A549 treated with AZD9567 at 1 μM for 4 hours (cell line): Measurements from ENCODE around the gene SNAPIN. TPM values are rescaled to one million over a fixed set of nuclear protein-coding genes. Genes with fewer than 3 reads are reported as not detected.

Source experiments
- total RNA-seq: library from RNA; stranded (reverse); fragments of 200-300 nt; extraction: Qiagen RNA extraction; gene quantifications from 5 replicates; pipeline ENCODE4 v1.2.3, GENCODE V29; 2022; ENCODE audit not compliant: insufficient read depth

Gene SNAPIN, protein sequence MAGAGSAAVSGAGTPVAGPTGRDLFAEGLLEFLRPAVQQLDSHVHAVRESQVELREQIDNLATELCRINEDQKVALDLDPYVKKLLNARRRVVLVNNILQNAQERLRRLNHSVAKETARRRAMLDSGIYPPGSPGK
- 55.6 to 63.8 TPM (median 58.8 TPM) in 5 replicates for total RNA-seq

DNA sequence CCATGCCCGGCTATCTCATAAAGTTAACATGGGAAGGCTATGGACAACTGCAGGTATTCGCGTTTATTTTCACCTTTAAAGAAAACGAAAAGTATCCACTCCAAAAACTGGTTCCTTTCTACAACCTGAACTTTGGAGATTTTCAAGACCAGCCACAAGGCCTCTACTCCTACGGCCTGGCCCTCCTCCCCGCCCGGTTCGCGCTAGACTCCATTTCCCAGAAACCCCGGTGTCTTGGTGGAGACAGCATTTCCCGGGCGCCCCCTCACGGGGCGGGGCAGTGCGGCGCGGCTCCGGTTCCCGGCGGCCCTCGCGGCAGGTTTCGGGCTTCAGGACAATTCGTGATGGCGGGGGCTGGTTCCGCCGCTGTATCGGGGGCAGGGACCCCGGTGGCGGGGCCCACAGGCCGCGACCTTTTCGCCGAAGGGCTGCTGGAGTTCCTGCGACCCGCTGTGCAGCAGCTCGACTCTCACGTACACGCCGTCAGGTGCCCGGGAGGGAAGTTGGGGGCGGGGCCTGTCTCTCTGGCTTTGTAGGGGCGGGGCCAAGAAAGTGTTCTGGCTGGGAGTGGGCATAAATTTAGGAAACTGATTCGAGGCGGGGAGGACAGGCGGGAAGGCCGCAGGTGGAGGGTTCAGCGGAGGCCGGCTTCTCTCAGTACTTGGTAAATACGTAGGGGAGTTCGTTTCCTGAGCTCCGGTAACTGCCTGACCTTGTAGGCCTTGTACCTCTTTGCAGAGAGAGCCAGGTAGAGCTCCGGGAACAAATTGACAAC lies at the start of gene SNAPIN:
TSS of gene SNAPIN (plus strand) at position 304 of the 775 bp plus-strand sequence. CDS start at position 345, 41 bp downstream.

DNA sequence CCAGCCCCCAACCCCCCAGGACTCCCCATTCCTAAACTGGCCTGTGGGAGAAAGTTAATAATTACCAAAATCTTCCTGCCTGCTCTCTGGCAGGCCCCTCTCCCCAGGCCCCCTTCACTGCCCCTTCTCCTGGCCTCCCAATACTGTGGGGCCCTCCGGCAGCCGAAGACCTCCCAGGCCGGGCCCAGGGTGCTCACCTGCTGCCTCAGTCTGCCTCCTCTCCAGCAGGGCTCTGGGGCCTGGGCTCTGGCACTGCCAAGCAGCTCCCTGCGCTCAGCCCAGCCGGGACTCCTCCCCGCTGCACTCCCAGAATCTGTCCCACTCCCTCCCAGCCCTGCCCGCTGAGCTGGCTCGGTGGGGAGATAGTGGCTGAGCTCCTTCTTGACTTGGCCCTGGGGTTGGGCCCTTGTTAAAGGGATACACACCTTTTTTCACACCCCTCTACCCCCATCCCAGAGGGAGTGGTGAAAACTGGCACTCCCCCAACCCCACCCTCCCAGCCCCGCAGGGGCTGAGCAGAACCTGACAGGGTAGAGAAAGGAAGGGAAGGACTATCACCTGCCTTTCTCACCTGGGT lies 45.7 kb upstream of the SNAPIN start, which contains the start of gene S100A16:
TSS of gene S100A16 (minus strand) at position 383 of the 577 bp plus-strand sequence. CDS start 4,986 bp downstream, outside the sequence.

DNA sequence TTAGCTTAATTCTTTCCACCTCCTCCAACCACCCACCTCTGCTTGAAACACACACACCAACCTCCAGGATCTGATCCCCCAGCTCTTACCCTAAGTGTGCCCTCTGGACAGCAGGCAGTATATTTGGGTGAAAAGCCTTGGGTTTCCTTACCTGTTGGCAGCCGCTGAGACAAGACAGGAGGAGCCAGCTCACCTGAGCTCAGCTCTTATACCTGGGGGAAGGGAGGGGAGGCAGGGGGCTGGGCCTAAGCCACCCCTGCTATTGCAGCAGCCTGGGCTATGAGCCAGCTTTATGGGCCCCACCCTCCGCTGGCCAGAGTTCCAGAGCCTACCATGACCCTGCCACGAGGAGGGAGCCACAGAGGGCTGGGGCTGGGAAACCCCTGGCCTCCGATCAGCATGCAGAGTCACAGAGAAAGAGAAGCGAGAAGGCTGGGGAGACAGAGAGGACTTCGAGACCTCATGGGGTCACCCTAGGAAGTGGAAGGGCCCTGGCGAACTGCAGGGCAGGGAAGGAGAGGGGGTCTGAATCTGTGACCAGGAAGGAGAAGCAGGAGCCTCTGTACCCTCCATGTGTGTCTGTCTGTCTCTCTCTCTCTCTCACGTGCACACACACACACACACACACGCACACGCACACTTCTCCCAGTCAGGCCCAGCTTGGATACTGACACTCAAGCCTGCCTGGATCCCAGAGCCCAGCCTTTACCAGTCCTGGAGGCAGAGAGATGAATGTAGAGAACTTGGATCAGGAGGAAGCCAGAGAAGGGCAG lies 42.2 kb upstream of the SNAPIN start, which contains the start of gene S100A14:
TSS of gene S100A14 (minus strand) at position 182 of the 773 bp plus-strand sequence. CDS start 467 bp downstream, outside the sequence.

DNA sequence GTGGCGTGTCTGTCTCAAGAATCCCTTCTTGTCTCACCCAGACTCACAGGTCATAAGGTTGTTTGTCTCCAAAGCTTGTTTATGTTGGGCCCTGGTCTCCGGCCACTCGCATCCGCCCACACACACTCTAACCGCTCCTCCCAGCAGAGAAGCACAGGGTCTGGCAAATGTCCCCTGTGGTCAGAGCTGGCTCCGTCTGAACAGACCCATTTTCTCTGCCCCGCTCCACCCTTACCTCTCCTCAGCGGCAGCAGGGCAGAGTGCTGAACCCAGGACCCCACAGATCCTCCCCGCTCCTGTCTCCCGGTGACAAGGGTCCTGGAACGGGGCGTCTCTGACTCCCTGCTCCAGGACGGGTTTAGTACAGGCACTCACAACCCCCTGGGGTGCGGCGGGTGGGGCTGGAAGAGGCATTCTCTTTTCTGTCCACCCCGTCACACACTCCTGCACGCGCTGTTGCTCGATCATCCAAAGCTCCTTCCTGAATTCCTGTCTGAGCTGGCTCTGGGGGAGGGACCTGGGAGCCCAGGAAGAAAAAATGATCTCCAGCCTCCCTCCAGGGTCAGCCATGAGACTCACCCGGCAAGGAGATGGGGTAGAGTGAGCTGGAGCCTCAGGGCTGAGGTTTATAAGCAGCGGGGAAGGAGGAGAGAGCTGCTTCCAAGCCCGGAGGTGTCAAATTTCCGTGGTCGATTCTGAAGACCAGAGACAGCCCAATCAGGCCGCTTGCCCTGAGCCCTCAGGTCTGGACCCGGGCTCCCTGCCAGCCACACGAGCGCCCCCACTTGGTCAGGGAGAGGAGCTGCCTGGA lies 31.4 kb upstream of the SNAPIN start, which contains the start of gene S100A13:
TSS of gene S100A13 (minus strand) at position 602 of the 811 bp plus-strand sequence. CDS start 1,033 bp downstream, outside the sequence.

DNA sequence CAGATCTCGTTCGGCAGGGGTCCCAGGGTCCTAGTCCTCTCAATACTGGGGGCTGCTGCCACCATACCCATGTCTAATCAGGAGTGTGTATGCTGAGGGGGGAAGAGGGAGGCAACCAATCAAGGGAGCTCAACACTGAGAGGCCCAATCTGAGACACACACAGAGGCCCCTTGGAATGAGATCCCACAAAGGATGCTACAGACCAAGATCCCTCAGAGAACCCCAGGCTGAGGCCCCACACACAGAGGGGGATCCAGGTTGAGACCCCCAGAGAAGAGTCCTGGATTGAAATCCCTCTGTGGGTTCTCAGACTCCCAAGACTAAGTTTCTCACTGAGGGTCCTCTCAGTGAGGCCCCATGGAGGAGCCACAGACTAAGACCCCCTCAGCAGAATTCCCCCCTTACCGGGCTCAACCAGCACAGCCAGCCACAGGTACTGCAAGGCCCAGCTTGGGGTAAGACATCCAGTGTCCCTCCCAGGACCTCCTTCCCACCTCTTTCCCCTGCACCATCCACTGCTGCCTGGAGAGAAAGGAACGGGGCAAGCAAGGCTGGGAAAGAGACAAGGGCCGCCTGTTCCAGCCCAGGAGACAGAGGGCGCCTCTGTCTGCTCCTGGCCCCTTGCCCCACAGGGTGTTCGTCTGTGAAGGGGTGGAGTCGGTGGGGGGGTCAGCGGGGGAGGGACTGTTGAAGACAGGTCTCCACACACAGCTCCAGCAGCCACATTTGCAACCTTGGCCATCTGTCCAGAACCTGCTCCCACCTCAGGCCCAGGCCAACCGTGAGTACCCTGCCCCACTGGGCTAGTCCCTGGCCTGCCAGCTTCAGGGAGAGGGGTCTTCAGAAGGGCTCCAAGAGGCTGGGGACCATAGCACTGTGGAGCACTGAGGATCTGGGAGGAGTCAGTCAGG lies 30.5 kb upstream of the SNAPIN start, which contains the start of gene S100A1:
TSS of gene S100A1 (plus strand) at position 720 of the 912 bp plus-strand sequence. CDS start 2,088 bp downstream, outside the sequence.

DNA sequence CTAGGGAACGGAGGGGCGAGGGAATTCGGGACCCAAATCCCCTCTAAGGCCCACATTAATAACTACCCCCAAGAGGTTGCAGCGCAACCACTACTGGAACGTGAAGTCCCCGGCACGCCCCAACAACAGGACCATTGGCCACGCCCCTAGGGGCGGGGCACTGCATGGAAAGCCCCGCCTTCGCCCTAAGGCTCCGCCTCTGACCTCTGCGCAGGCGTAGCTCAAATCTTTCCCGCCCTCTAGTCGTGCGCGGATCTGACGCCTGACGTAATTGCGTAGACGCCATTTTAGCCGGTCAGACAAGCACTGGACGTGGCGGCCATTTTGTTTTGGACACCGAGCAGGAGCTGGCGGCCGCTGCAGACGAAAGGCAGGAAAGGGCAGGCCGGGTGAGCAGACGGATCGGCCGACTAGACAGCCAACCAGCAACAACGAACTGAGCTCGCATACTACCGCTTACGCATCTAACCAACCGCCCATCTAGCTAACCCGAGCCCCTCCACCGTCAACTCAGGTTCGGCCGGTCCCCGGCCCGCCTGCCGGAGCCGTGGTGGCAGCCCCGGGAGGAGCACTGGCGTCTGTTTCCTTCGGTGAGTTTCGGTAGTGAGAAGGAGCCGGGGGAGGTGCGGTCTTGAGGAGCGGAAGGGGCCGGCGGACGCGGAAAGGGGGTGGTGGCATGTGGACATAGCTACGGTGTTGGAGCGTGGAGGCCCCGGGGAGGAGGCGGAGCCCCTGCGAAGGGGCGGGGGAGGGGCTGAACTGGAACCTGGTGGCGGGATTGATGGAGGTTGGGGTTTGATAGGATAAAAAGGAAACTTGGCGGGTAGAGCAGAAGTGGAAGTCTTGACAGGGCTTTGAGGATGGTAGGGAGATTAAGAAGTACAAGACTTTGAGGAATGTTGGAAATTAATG lies 24.5 kb upstream of the SNAPIN start, which contains the start of gene CHTOP:
TSS of gene CHTOP (plus strand) at position 313 of the 912 bp plus-strand sequence. CDS start 2,523 bp downstream, outside the sequence.

DNA sequence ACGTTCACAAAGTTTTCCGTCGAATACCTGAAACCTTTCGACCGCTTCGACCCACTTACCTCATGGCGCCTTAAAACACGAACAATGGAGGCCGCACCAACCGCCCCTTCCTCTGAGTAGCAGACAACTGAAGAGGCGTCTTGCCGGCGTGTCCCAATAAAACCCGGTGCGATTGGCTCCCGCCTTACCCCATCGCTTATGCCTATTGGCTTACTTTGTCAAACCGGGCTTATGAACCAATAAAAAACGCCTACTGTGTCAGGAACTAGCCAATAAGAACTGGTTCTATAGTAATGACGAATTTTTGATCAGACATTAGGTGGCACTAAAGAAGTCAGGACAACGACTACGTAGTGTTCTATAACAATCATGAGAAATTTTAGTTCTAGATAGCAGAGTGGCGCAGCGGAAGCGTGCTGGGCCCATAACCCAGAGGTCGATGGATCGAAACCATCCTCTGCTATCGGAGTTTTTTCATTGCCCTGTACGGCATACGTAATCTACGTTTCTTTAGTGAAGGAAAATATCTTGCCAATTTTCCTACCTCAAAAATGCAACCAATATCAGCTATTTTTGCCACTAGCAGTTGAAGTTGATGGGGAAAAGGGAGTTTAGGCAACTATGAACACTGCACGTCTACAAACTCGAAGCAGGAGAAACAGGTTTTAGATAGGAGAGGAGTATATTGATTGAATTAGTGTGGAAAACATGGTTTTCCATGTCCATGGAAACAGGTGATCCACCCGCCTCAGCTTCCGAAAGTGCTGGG lies 12.5 kb downstream of the SNAPIN start, which contains the start of gene ILF2:
TSS of gene ILF2 (minus strand) at position 135 of the 769 bp plus-strand sequence. CDS start at position 64, 71 bp downstream.

DNA sequence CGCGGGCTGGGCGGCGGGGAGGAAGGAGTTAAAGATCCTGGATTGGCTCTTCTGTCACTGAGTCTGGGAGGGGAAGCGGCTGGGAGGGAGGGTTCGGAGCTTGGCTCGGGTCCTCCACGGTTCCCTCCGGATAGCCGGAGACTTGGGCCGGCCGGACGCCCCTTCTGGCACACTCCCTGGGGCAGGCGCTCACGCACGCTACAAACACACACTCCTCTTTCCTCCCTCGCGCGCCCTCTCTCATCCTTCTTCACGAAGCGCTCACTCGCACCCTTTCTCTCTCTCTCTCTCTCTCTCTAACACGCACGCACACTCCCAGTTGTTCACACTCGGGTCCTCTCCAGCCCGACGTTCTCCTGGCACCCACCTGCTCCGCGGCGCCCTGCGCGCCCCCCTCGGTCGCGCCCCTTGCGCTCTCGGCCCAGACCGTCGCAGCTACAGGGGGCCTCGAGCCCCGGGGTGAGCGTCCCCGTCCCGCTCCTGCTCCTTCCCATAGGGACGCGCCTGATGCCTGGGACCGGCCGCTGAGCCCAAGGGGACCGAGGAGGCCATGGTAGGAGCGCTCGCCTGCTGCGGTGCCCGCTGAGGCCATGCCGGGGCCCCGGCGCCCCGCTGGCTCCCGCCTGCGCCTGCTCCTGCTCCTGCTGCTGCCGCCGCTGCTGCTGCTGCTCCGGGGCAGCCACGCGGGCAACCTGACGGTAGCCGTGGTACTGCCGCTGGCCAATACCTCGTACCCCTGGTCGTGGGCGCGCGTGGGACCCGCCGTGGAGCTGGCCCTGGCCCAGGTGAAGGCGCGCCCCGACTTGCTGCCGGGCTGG lies 20.2 kb downstream of the SNAPIN start, which contains the start of gene NPR1:
TSS of gene NPR1 (plus strand) at position 170 of the 818 bp plus-strand sequence. CDS start at position 591, 421 bp downstream.

Other genes starting within 250 kb of the SNAPIN start
- gene S100A7A, start 242.2 kb upstream of the SNAPIN start, total RNA-seq = not detected in 5 replicates
- gene S100A7, start 198.1 kb upstream of the SNAPIN start, total RNA-seq = not detected in 5 replicates
- gene S100A6, start 122.7 kb upstream of the SNAPIN start, total RNA-seq = 3,026 to 3,713 TPM (median 3,617 TPM) in 5 replicates
- gene S100A5, start 117.8 kb upstream of the SNAPIN start, total RNA-seq = 0.74 to 1.7 TPM (median 0.84 TPM) in 4 of 5 replicates, not detected in the other
- gene S100A4, start 112.9 kb upstream of the SNAPIN start, total RNA-seq = 1,162 to 1,829 TPM (median 1,676 TPM) in 5 replicates
- gene S100A3, start 109.4 kb upstream of the SNAPIN start, total RNA-seq = 81.6 to 99.0 TPM (median 94.1 TPM) in 5 replicates
- gene S100A2, start 92.9 kb upstream of the SNAPIN start, total RNA-seq = 10.6 to 29.6 TPM (median 22.2 TPM) in 5 replicates
- gene S100A16, start 45.6 kb upstream of the SNAPIN start, total RNA-seq = 405 to 503 TPM (median 489 TPM) in 5 replicates
- gene S100A14, start 42.4 kb upstream of the SNAPIN start, total RNA-seq = 0.18 to 0.52 TPM (median 0.31 TPM) in 4 of 5 replicates, not detected in the other
- 131 to 188 TPM (median 175 TPM) in 5 replicates for gene S100A13, start 31.2 kb upstream of the SNAPIN start, total RNA-seq
- 0.39 to 0.88 TPM (median 0.53 TPM) in 4 of 5 replicates, not detected in the other for gene S100A1, start 30.3 kb upstream of the SNAPIN start, total RNA-seq
- gene CHTOP, start 24.6 kb upstream of the SNAPIN start, total RNA-seq = 77.8 to 88.2 TPM (median 79.7 TPM) in 5 replicates
- 268 to 304 TPM (median 275 TPM) in 5 replicates for gene ILF2, start 12.3 kb downstream of the SNAPIN start, total RNA-seq
- 1.2 to 1.4 TPM (median 1.3 TPM) in 4 of 5 replicates, not detected in the other for gene NPR1, start 20.0 kb downstream of the SNAPIN start, total RNA-seq
- gene INTS3, start 69.3 kb downstream of the SNAPIN start, total RNA-seq = 14.8 to 16.4 TPM (median 15.0 TPM) in 5 replicates
- 0.90 to 1.1 TPM (median 0.93 TPM) in 4 of 5 replicates, not detected in the other for gene SLC27A3, start 116.7 kb downstream of the SNAPIN start, total RNA-seq